Neural crest cell (in vitro differentiated cells): ENCODE data around the gene MAPK8IP3. TPM values are rescaled to one million over a fixed set of nuclear protein-coding genes. Genes with fewer than 3 reads are reported as not detected.

Source experiments
- DNase-seq: peaks from one replicate; pipeline ENCODE4 v3.0.0; 2021; ENCODE audit warnings: low read depth, mixed read lengths, low spot score
- H3K27ac Mint-ChIP-seq: one replicate; pipeline ENCODE4 v1.8.0; 2021; ENCODE audit warnings: mild to moderate bottlenecking, mixed read lengths; ENCODE audit not compliant: unreplicated experiment
- H3K27me3 Mint-ChIP-seq: 2 replicates; pipeline ENCODE4 v1.8.0; 2021; ENCODE audit warnings: low read depth, mild to moderate bottlenecking, mixed read lengths
- H3K36me3 Mint-ChIP-seq: 2 replicates; pipeline ENCODE4 v1.8.0; 2021; ENCODE audit warnings: low read depth, mild to moderate bottlenecking, mixed read lengths
- H3K4me1 Mint-ChIP-seq: 2 replicates; pipeline ENCODE4 v1.8.0; 2021; ENCODE audit warnings: mixed read lengths
- H3K4me3 Mint-ChIP-seq: one replicate; pipeline ENCODE4 v1.8.0; 2021; ENCODE audit warnings: mild to moderate bottlenecking, mixed read lengths
- H3K9me3 Mint-ChIP-seq: 2 replicates; pipeline ENCODE4 v1.8.0; 2021; ENCODE audit warnings: mixed read lengths
- CTCF ChIP-seq: fragments of 200-600 bp; sonication (generic); conservative IDR thresholded peaks from 2 replicates; pipeline ENCODE4 v1.5.0; 2021; ENCODE audit warnings: antibody characterized with exemption, mild to moderate bottlenecking
- total RNA-seq: library from RNA; stranded (reverse); gene quantifications from 2 replicates; pipeline ENCODE4 v1.2.1, GENCODE V29; 2021

MAPK8IP3 gene
- total RNA-seq, 1 donor from 2014 or later, result 111 TPM

GRCh38 chr16:1758923-1759322, 52.9 kb downstream of the MAPK8IP3 start:
- no peaks in the 10 kb centered on the region for H3K4me1 Mint-ChIP-seq
- H3K4me3 Mint-ChIP-seq, result no peak overlapping the region
- no peaks in the 10 kb centered on the region for H3K27me3 Mint-ChIP-seq
- H3K9me3 Mint-ChIP-seq, result no peaks in the 10 kb centered on the region
- TF ChIP-seq CTCF, result no peak
- DNase-seq, result no peak
- peaks cover 3% of the 10 kb centered on the region for H3K36me3 Mint-ChIP-seq
- no peak overlapping the region for H3K27ac Mint-ChIP-seq

DNA sequence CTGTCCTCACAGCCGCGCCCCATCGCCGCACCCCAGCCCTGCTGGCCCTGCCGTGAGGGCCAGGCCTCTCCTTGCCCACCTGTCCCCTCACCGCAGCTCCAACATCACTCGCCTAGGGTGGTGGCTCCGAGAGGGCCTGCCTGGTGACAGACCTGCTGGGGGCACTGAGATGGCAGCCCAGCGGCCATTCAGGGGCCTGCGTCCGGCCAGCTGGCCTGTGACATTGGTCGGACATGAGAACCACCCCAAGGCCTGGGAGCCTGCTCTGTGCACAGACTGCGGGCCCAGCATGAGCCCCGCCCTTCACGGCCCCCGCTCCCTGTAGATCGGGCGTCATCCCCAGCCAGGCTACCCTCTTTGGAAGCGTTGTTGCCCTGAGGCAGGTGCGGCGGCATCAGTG, 53.5 kb downstream of the MAPK8IP3 start:
- DNase-seq, result no peak
- Mint-ChIP-seq H3K27ac (no peak overlapping the region), H3K9me3 (no peaks in the 10 kb centered on the region), H3K4me3 (no peak overlapping the region), H3K27me3 (no peaks in the 10 kb centered on the region), H3K36me3 (peaks cover 3% of the 10 kb centered on the region), H3K4me1 (no peaks in the 10 kb centered on the region)
- no peak for TF ChIP-seq CTCF

DNA sequence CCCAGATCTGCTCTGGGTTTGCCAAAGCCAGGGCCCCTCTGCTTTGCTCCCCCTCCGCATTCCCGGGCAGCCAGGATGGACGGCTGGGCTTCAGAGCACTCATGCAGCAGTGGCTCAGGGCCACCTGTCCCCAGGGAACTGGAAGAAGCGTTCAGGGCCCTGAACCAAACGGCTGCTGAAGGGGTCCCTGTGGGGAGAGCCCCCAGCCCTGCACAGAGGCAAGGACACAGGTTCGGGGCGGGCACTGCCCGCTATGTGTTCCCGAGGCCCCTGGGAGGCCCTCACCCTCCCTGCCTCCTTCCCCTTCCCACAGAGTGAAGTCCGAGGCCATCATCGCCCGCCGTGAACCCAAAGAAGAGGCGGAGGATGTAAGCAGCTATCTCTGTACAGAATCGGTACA, 54.9 kb downstream of the MAPK8IP3 start:
- no peaks in the 10 kb centered on the region for H3K27me3 Mint-ChIP-seq
- peaks cover 3% of the 10 kb centered on the region for H3K36me3 Mint-ChIP-seq
- TF ChIP-seq CTCF, result no peak
- no peak overlapping the region for H3K4me3 Mint-ChIP-seq
- H3K4me1 Mint-ChIP-seq, result no peaks in the 10 kb centered on the region
- no peak overlapping the region for H3K27ac Mint-ChIP-seq
- no peaks in the 10 kb centered on the region for H3K9me3 Mint-ChIP-seq
- DNase-seq, result no peak

DNA sequence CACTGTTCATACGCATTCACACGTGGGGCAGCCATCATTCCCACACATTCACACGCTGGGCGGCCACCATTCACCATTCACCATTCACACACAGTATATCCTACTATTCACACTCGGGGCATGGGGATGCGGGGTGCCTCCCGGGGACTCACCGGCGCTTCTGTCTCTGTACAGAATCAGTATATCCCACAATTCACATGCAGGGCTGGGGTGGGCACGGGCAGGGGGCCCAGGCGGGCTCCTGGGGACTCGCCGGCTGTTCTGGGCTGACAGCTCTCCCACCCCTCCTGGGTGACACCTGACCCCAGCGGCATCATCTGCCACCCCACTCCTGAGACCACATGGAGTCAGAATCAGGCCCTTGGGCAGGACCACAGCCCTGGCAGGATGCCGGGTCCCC, 55.8 kb downstream of the MAPK8IP3 start:
- Mint-ChIP-seq H3K4me1 (no peaks in the 10 kb centered on the region), H3K36me3 (peaks cover 3% of the 10 kb centered on the region), H3K9me3 (no peaks in the 10 kb centered on the region), H3K27me3 (no peaks in the 10 kb centered on the region), H3K27ac (no peak overlapping the region), H3K4me3 (no peak overlapping the region)
- no peak for TF ChIP-seq CTCF
- DNase-seq, result no peak

GRCh38 chr16:1762196-1762878, 56.3 kb downstream of the MAPK8IP3 start:
- Mint-ChIP-seq H3K4me1 (no peaks in the 10 kb centered on the region), H3K9me3 (no peaks in the 10 kb centered on the region), H3K27ac (no peak overlapping the region), H3K4me3 (no peak overlapping the region), H3K27me3 (no peaks in the 10 kb centered on the region), H3K36me3 (peaks cover 3% of the 10 kb centered on the region)
- no peak for TF ChIP-seq CTCF
- no peak for DNase-seq
